ENCODE measurements around the gene NUP155.

The NUP155 gene

DNA sequence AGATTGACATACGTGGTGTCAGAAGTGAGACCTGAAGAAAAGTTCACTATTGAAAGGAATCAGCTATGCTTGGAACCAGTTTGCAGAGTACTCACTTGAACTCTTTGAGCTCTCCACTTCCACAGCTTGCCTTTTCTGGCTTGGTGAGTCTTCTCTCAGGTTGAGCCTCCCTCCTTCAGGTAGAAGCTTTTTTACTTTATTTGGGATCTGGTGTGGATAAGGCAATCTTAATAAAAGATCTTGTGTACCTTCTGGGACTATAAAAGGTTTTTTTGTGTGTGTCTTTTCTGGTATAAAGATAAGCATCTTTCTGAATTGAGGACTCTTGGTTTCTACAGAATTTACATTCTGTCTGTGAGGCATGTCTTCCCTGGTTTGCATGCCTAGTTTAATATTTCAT, 116.3 kb downstream of the NUP155 start:
- Histone ChIP-seq H3K36me3 (ENCODE audit: control insufficient read depth in 2 of 2, insufficient read depth in 1 of 2, low read length in 2 of 2) (no peaks in the 10 kb centered on the region), H3K27ac (ENCODE audit: extremely low read depth, low read depth, low read length) (no peak overlapping the region), H3K4me3 (ENCODE audit: low read depth, low read length) (no peak overlapping the region), H3K4me1 (ENCODE audit: control insufficient read depth, insufficient read depth, low read length) (peaks cover 3% of the 10 kb centered on the region; the same call in 1 of the 2 replicates), H3K9me3 (ENCODE audit: control insufficient read depth, insufficient read depth, low read depth, low read length) (no peaks in the 10 kb centered on the region)
- ChIA-PET POLR2A (interaction anchor here (0.6 kb wide), 1 partner anchor 39 kb away, joined by 8 read pairs; no protein-coding TSS in a partner anchor), CTCF (interaction anchor here (0.6 to 1.4 kb wide), 3 partner anchors 17 to 214 kb away, joined by 3 to 5 read pairs (median 5); no protein-coding TSS in a partner anchor)
- TF ChIP-seq ZFP41 (tag by site-specific recombination; IDR thresholded peaks at IDR 0.05; ENCODE audit: borderline replicate concordance) = no peak
- no peak for TF ChIP-seq ZNF610 (tag by site-specific recombination; IDR thresholded peaks at IDR 0.05; ENCODE audit: borderline replicate concordance)
- no peak for TF ChIP-seq SALL2 (tag by site-specific recombination; IDR thresholded peaks at IDR 0.05; ENCODE audit: borderline replicate concordance)
- TF ChIP-seq RBAK (tag by site-specific recombination; IDR thresholded peaks at IDR 0.05) = no peak
- no peak for TF ChIP-seq ZNF274 (IDR thresholded peaks at IDR 0.05; ENCODE audit: low read length)
- TF ChIP-seq ZNF274 (tag by site-specific recombination; IDR thresholded peaks at IDR 0.05; ENCODE audit: borderline replicate concordance) = no peak
- TF ChIP-seq ZNF707 (tag by site-specific recombination; IDR thresholded peaks at IDR 0.05) = no peak

DNA sequence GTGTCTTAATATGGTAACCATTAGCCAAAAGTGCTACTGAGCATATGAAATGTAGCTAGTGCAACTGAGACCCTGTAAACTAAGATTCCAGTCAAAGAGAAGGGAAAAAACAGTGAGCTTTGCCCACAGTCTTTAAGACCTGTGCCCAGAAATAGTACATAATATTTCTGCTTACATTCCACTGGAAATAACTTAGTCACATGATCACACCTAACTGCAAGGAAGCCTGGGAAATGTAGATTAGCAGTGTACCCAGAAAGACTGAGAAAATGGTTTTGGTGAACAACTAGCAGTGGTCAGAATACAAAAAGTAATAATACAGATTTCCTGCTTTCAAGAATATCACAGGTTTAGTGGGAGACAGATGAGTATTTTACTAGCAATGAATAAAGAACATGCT, 119.2 kb downstream of the NUP155 start:
- H3K4me3 ChIP-seq (ENCODE audit: low read depth, low read length) = no peak overlapping the region
- no peaks in the 10 kb centered on the region; a peak in 1 of 3 replicates for H3K36me3 ChIP-seq (ENCODE audit: control insufficient read depth in 2 of 2, insufficient read depth in 1 of 2, low read length in 2 of 2)
- ChIA-PET POLR2A (no interaction called here), CTCF (interaction anchor here (0.7 kb wide), 1 partner anchor 19 kb away, joined by 3 read pairs; no protein-coding TSS in a partner anchor)
- H3K27ac ChIP-seq (ENCODE audit: extremely low read depth, low read depth, low read length) = no peak overlapping the region
- TF ChIP-seq ZNF529 (tag by site-specific recombination; IDR thresholded peaks at IDR 0.05; ENCODE audit: insufficient replicate concordance) (no peak), ZNF184 (tag by site-specific recombination; IDR thresholded peaks at IDR 0.05) (no peak), ZBTB48 (tag by site-specific recombination; IDR thresholded peaks at IDR 0.05) (no peak), ZNF548 (tag by site-specific recombination; IDR thresholded peaks at IDR 0.05) (no peak), ZNF174 (tag by site-specific recombination; IDR thresholded peaks at IDR 0.05) (no peak), ZNF768 (tag by site-specific recombination; IDR thresholded peaks at IDR 0.05) (no peak), ZNF223 (tag by site-specific recombination; IDR thresholded peaks at IDR 0.05) (no peak), ZNF830 (tag by site-specific recombination; IDR thresholded peaks at IDR 0.05; ENCODE audit: low read depth) (no peak), RBAK (tag by site-specific recombination; IDR thresholded peaks at IDR 0.05) (no peak), SCRT1 (tag by site-specific recombination; IDR thresholded peaks at IDR 0.05; ENCODE audit: borderline replicate concordance) (no peak), ZNF354C (tag by site-specific recombination; IDR thresholded peaks at IDR 0.05; ENCODE audit: borderline replicate concordance, low read depth) (no peak), ZNF555 (tag by site-specific recombination; conservative IDR thresholded peaks at IDR 0.05) (no peak), ZNF510 (tag by site-specific recombination; IDR thresholded peaks at IDR 0.05; ENCODE audit: insufficient replicate concordance) (no peak), ZNF791 (tag by site-specific recombination; IDR thresholded peaks at IDR 0.05) (no peak), ZNF777 (tag by site-specific recombination; IDR thresholded peaks at IDR 0.05; ENCODE audit: borderline replicate concordance) (no peak)
- TF ChIP-seq, protein P1, sequence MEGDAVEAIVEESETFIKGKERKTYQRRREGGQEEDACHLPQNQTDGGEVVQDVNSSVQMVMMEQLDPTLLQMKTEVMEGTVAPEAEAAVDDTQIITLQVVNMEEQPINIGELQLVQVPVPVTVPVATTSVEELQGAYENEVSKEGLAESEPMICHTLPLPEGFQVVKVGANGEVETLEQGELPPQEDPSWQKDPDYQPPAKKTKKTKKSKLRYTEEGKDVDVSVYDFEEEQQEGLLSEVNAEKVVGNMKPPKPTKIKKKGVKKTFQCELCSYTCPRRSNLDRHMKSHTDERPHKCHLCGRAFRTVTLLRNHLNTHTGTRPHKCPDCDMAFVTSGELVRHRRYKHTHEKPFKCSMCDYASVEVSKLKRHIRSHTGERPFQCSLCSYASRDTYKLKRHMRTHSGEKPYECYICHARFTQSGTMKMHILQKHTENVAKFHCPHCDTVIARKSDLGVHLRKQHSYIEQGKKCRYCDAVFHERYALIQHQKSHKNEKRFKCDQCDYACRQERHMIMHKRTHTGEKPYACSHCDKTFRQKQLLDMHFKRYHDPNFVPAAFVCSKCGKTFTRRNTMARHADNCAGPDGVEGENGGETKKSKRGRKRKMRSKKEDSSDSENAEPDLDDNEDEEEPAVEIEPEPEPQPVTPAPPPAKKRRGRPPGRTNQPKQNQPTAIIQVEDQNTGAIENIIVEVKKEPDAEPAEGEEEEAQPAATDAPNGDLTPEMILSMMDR (tag by site-specific recombination; IDR thresholded peaks at IDR 0.05) = no peak
- TF ChIP-seq, protein P2, sequence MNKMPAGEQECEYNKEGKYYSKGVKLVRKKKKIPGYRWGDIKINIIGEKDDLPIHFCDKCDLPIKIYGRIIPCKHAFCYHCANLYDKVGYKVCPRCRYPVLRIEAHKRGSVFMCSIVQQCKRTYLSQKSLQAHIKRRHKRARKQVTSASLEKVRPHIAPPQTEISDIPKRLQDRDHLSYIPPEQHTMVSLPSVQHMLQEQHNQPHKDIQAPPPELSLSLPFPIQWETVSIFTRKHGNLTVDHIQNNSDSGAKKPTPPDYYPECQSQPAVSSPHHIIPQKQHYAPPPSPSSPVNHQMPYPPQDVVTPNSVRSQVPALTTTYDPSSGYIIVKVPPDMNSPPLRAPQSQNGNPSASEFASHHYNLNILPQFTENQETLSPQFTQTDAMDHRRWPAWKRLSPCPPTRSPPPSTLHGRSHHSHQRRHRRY (tag by site-specific recombination; IDR thresholded peaks at IDR 0.05) = no peak
- TF ChIP-seq, protein P3, sequence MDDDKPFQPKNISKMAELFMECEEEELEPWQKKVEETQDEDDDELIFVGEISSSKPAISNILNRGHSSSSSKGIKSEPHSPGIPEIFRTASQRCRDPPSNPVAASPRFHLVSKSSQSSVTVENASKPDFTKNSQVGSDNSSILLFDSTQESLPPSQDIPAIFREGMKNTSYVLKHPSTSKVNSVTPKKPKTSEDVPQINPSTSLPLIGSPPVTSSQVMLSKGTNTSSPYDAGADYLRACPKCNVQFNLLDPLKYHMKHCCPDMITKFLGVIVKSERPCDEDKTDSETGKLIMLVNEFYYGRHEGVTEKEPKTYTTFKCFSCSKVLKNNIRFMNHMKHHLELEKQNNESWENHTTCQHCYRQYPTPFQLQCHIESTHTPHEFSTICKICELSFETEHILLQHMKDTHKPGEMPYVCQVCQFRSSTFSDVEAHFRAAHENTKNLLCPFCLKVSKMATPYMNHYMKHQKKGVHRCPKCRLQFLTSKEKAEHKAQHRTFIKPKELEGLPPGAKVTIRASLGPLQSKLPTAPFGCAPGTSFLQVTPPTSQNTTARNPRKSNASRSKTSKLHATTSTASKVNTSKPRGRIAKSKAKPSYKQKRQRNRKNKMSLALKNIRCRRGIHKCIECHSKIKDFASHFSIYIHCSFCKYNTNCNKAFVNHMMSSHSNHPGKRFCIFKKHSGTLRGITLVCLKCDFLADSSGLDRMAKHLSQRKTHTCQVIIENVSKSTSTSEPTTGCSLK (tag by site-specific recombination; IDR thresholded peaks at IDR 0.05) = no peak
- no peaks in the 10 kb centered on the region for H3K9me3 ChIP-seq (ENCODE audit: control insufficient read depth, insufficient read depth, low read depth, low read length)
- H3K4me1 ChIP-seq (ENCODE audit: control insufficient read depth, insufficient read depth, low read length) = peaks cover 10% of the 10 kb centered on the region; the same call in 1 of the 2 replicates
